ENCODE data around the gene SLC12A8. TPM values are rescaled to one million over a fixed set of nuclear protein-coding genes. Genes with fewer than 3 reads are reported as not detected.

Gene SLC12A8
- total RNA-seq, 4 donors from 2014 or later: 5.4 to 10.5 (median 6.8) TPM

GRCh38 chr3:125057186-125057850 lies 155.2 kb downstream of the SLC12A8 start:
- no peak for DNase-seq
- WGBS, 2 donors (ENCODE audit: low coverage in 1 of 2): 86% methylated on average over 3 of the region's 3 CpGs; no CpG with 5 or more reads in 1 of the 2 donors
- peak overlapping the region; percentile 87 to 90 (median 89) for H3K27ac ChIP-seq

GRCh38 chr3:125055913-125056745 lies 156.4 kb downstream of the SLC12A8 start, which contains the start of gene HEG1:
Gene HEG1, minus strand, starts transcription at chr3:125055997. Its CDS starts 107 bp downstream, at chr3:125055890.
- H3K4me3 ChIP-seq: peak within 1 kb of the TSS; percentile 47 to 81 (median 59)
- peaks cover 31 to 60% (median 35%) of the 10 kb centered on the region in 4 donors for H3K4me1 ChIP-seq
- WGBS, 2 donors (ENCODE audit: low coverage in 1 of 2): 10 to 20% methylated on average over 1 to 45 of the region's 67 CpGs
- TF ChIP-seq EP300 (IDR thresholded peaks at IDR 0.05; ENCODE audit: low read depth) (no peak), POLR2AphosphoS5 (IDR thresholded peaks at IDR 0.05) (peak; percentile 8 to 57 (median 50)), POLR2A (IDR thresholded peaks at IDR 0.05) (peak; percentile 7), CTCF (IDR thresholded peaks at IDR 0.05) (no peak)
- H3K9me3 ChIP-seq: no peaks in the 10 kb centered on the region
- H3K27ac ChIP-seq: peak within 1 kb of the TSS; percentile 87 to 90 (median 89)
- peaks cover 5% of the 10 kb centered on the region for H3K27me3 ChIP-seq
- no peaks in the 10 kb centered on the region for H3K36me3 ChIP-seq
- intact Hi-C loops (cut with DNase I; ENCODE audit: low total_unique reads) (no loop called here), in situ Hi-C loops (cut with MboI; ENCODE audit: low pct_ligation_motif_present in 1 of 4, low pct_unique_long_range_greater_than_20kb in 1 of 4, low sequenced_read_pairs in 3 of 4) (no loop called here)
- DNase-seq: peak; percentile 85

More at GRCh38 chr3:125057186-125057850, 155.2 kb downstream of the SLC12A8 start:
- Histone ChIP-seq H3K36me3 (no peaks in the 10 kb centered on the region), H3K4me1 (peaks cover 25 to 58% (median 30%) of the 10 kb centered on the region in 4 donors), H3K4me3 (no peak overlapping the region), H3K27me3 (peaks cover 5% of the 10 kb centered on the region), H3K9me3 (no peaks in the 10 kb centered on the region)
- TF ChIP-seq POLR2AphosphoS5 (IDR thresholded peaks at IDR 0.05) (peak in 1 of 3 donors; percentile 12), EP300 (IDR thresholded peaks at IDR 0.05; ENCODE audit: low read depth) (no peak)
- in situ Hi-C loops (cut with MboI; ENCODE audit: low pct_ligation_motif_present in 1 of 4, low pct_unique_long_range_greater_than_20kb in 1 of 4, low sequenced_read_pairs in 3 of 4): no loop called here
- intact Hi-C loops (cut with DNase I; ENCODE audit: low total_unique reads): no loop called here

- peaks cover 31 to 59% (median 37%) of the 10 kb centered on the region in 4 donors for H3K4me1 ChIP-seq
- intact Hi-C loops (cut with DNase I; ENCODE audit: low total_unique reads): no loop called here
- no peaks in the 10 kb centered on the region for H3K36me3 ChIP-seq
Observed at GRCh38 chr3:125055331-125055912, 157.1 kb downstream of the SLC12A8 start.

More at GRCh38 chr3:125055331-125055912, 157.1 kb downstream of the SLC12A8 start:
- Histone ChIP-seq H3K4me3 (peak overlapping the region; percentile 47 to 81 (median 59)), H3K27me3 (peaks cover 5% of the 10 kb centered on the region), H3K9me3 (no peaks in the 10 kb centered on the region), H3K27ac (peak overlapping the region; percentile 87 to 90 (median 89))
- TF ChIP-seq CTCF (IDR thresholded peaks at IDR 0.05): no peak
- in situ Hi-C loops (cut with MboI; ENCODE audit: low pct_ligation_motif_present in 1 of 4, low pct_unique_long_range_greater_than_20kb in 1 of 4, low sequenced_read_pairs in 3 of 4): no loop called here
- 0% methylated on average over 68 of the region's 78 CpGs; no CpG with 5 or more reads in 1 of the 2 donors for WGBS, 2 donors (ENCODE audit: low coverage in 1 of 2)
- DNase-seq: no peak
